ENCODE measurements around the gene BCO2.

DNA sequence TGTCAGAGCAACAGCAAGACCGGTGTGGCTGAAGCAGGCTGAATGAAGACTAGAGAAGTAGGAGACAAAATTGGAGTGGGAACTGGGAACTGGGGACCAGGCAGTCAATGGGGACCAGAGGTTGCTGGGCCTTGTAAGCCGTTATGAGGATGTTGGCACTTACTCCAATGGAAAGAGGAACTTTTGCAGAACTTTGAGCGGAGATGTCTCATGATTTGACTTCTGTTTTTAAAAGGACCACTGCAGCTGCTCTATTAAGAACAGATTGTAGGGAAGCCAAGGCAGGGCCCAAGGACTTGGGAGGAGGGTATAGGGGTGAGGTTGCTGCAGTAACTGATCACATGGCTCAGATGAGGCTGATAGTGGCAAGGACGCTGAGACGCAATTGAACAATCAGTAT is 45.7 kb upstream of the BCO2 start:
- no peak for TF ChIP-seq POLR2A (IDR thresholded peaks at IDR 0.05)
- TF ChIP-seq, protein P1, sequence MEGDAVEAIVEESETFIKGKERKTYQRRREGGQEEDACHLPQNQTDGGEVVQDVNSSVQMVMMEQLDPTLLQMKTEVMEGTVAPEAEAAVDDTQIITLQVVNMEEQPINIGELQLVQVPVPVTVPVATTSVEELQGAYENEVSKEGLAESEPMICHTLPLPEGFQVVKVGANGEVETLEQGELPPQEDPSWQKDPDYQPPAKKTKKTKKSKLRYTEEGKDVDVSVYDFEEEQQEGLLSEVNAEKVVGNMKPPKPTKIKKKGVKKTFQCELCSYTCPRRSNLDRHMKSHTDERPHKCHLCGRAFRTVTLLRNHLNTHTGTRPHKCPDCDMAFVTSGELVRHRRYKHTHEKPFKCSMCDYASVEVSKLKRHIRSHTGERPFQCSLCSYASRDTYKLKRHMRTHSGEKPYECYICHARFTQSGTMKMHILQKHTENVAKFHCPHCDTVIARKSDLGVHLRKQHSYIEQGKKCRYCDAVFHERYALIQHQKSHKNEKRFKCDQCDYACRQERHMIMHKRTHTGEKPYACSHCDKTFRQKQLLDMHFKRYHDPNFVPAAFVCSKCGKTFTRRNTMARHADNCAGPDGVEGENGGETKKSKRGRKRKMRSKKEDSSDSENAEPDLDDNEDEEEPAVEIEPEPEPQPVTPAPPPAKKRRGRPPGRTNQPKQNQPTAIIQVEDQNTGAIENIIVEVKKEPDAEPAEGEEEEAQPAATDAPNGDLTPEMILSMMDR (IDR thresholded peaks at IDR 0.05), result no peak

Measured in esophagus squamous epithelium (tissue), 4 donors.